Measurements from ENCODE around the gene SSH3. TPM values are rescaled to one million over a fixed set of nuclear protein-coding genes. Genes with fewer than 3 reads are reported as not detected.
"Not testable (repeated sequence)": the region's sequence is repeated elsewhere in the genome, so short reads cannot be mapped to it uniquely, and the experiment has no call there.

SSH3 gene
- total RNA-seq, 2 experiments from 2014 or later = 9.2 to 18.5 TPM

DNA sequence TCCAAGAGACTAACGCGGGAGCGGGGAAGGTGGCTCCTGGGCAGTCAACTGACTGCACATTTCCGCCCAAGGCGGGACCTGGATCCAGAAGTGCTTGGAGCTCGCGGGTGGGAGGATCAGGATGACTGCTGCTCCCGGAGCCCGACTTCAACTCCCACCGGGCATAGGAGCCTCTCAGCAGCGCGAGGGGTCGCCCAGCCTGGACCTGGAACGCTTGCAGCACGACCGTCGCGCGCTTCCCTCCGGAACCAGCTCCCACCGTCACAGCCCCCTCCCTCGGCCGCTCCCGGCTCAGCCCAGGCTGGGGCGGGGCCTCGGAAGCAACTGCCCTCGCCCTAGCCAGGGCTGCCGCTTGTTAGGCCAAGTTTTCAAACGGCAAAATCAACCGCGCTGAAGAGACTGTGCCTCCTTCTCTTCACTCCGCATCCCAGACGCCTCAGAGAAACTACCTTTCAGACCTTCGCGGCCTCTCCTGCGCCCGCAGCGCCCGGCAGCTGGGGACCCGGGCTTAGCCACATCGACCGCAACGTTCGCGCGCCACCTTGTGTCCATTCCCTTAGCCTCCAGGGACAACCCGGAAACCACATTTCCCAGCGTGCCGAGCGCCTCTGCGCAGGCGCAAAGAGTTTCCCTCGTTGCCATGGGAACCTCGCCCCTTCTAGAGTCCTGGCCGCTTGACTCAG is 14.0 kb downstream of the SSH3 start:
- CTCF ChIA-PET (ENCODE audit: unreplicated experiment) = interaction anchor here (0.8 to 1.2 kb wide), 3 partner anchors 51 to 198 kb away, joined by 4 to 8 read pairs (median 5); partner anchors contain the start of genes GRK2 and KDM2A
- H3K9me2 ChIP-seq (ENCODE audit: insufficient read depth, low read length) = no peaks in the 10 kb centered on the region
- TSS peak; percentile 85 for BruUV-seq (replicated peaks)
- no peaks in the 10 kb centered on the region for H3K9me3 ChIP-seq (ENCODE audit: low read length)
- peak overlapping the region; percentile 78 for H3K4me3 ChIP-seq (ENCODE audit: low read depth, low read length, poor library complexity, severe bottlenecking)
- TF ChIP-seq EZH2phosphoT487 (IDR thresholded peaks at IDR 0.05; ENCODE audit: borderline replicate concordance, low read depth, low read length) = no peak
- TF ChIP-seq, protein P1, sequence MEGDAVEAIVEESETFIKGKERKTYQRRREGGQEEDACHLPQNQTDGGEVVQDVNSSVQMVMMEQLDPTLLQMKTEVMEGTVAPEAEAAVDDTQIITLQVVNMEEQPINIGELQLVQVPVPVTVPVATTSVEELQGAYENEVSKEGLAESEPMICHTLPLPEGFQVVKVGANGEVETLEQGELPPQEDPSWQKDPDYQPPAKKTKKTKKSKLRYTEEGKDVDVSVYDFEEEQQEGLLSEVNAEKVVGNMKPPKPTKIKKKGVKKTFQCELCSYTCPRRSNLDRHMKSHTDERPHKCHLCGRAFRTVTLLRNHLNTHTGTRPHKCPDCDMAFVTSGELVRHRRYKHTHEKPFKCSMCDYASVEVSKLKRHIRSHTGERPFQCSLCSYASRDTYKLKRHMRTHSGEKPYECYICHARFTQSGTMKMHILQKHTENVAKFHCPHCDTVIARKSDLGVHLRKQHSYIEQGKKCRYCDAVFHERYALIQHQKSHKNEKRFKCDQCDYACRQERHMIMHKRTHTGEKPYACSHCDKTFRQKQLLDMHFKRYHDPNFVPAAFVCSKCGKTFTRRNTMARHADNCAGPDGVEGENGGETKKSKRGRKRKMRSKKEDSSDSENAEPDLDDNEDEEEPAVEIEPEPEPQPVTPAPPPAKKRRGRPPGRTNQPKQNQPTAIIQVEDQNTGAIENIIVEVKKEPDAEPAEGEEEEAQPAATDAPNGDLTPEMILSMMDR (conservative IDR thresholded peaks at IDR 0.05; ENCODE audit: low read length) = peak; percentile 89
- H3K4me2 ChIP-seq (ENCODE audit: low read length) = peak overlapping the region; percentile 95
- DNase-seq (ENCODE audit: low spot score) = peak; percentile 99
- H3K79me2 ChIP-seq (ENCODE audit: insufficient read depth, low read depth, low read length) = no peaks in the 10 kb centered on the region
- no peaks in the 10 kb centered on the region for H4K20me1 ChIP-seq (ENCODE audit: insufficient read depth, low read length)
- H3K4me1 ChIP-seq (ENCODE audit: insufficient read depth, low read length, poor library complexity, severe bottlenecking) = peaks cover 13% of the 10 kb centered on the region
- POLR2A ChIA-PET = interaction anchor here (0.7 to 1.4 kb wide), 3 partner anchors 32 to 50 kb away, joined by 3 to 5 read pairs (median 4); no protein-coding TSS in a partner anchor
- H2AFZ ChIP-seq (ENCODE audit: low read length) = peak overlapping the region; percentile 85
- intact Hi-C loops (cut with micrococcal nuclease; ENCODE audit: unreplicated experiment) = loop anchor here (1.0 kb wide), 5 partner anchors 29 to 236 kb away; partner anchors contain the start of gene GRK2
- peak overlapping the region; percentile 93 for H3K27ac ChIP-seq (ENCODE audit: low read depth, low read length, poor library complexity, severe bottlenecking)
- no peaks in the 10 kb centered on the region for H3K36me3 ChIP-seq (ENCODE audit: insufficient read depth, low read length)

DNA sequence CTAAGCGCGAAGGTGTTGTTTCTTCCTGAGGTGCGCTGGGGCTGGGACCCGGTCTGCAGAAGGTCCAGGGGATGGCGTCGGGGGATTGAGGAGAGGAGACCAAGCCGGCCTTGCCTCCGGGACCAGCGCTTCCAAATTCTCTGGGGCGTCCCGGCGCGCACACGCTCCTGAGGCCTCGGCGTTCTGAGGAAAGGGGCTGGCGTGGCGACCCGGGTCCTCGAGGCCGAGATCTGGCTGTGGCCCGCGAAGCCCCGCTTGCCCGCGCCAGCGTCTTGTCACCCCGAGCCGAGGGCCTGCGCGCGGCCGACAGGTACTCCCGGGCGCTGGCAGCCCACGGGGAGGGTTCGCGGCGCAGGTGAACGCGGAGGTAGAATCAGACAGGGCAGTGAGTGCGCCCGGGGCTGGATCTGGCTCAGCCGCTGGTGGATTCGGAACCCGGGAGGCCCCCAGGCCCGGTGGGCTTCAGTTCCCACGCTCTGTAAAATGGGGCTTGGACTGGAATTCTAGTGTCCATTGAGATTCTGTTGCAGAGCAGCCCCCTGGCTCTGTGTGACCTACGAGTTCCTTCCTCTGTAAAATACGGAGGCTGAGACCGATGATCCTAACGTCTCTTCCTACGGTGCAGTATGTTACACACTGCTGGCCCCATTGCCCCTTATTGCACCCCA is 14.7 kb downstream of the SSH3 start:
- POLR2A ChIA-PET = interaction anchor here (0.7 to 1.4 kb wide), 2 partner anchors 31 to 37 kb away, joined by 3 to 5 read pairs; no protein-coding TSS in a partner anchor
- intact Hi-C loops (cut with micrococcal nuclease; ENCODE audit: unreplicated experiment) = loop anchor here (1.0 kb wide), 5 partner anchors 30 to 237 kb away; partner anchors contain the start of gene GRK2
- H3K36me3 ChIP-seq (ENCODE audit: insufficient read depth, low read length) = no peaks in the 10 kb centered on the region
- H3K27ac ChIP-seq (ENCODE audit: low read depth, low read length, poor library complexity, severe bottlenecking) = no peak overlapping the region
- DNase-seq (ENCODE audit: low spot score) = no peak
- BruUV-seq (replicated peaks) = no TSS peak
- peaks cover 13% of the 10 kb centered on the region for H3K4me1 ChIP-seq (ENCODE audit: insufficient read depth, low read length, poor library complexity, severe bottlenecking)
- TF ChIP-seq EZH2phosphoT487 (IDR thresholded peaks at IDR 0.05; ENCODE audit: borderline replicate concordance, low read depth, low read length) = no peak
- TF ChIP-seq, protein P1 (conservative IDR thresholded peaks at IDR 0.05; ENCODE audit: low read length) = no peak; the same call in 1 of the 2 replicates
- no peaks in the 10 kb centered on the region for H3K9me2 ChIP-seq (ENCODE audit: insufficient read depth, low read length)
- no peaks in the 10 kb centered on the region for H4K20me1 ChIP-seq (ENCODE audit: insufficient read depth, low read length)
- CTCF ChIA-PET (ENCODE audit: unreplicated experiment) = no interaction called here
- H2AFZ ChIP-seq (ENCODE audit: low read length) = peak overlapping the region; percentile 78
- H3K4me2 ChIP-seq (ENCODE audit: low read length) = peak overlapping the region; percentile 95
- H3K9me3 ChIP-seq (ENCODE audit: low read length) = no peaks in the 10 kb centered on the region
- H3K4me3 ChIP-seq (ENCODE audit: low read depth, low read length, poor library complexity, severe bottlenecking) = peak overlapping the region; percentile 78
- no peaks in the 10 kb centered on the region for H3K79me2 ChIP-seq (ENCODE audit: insufficient read depth, low read depth, low read length)

DNA sequence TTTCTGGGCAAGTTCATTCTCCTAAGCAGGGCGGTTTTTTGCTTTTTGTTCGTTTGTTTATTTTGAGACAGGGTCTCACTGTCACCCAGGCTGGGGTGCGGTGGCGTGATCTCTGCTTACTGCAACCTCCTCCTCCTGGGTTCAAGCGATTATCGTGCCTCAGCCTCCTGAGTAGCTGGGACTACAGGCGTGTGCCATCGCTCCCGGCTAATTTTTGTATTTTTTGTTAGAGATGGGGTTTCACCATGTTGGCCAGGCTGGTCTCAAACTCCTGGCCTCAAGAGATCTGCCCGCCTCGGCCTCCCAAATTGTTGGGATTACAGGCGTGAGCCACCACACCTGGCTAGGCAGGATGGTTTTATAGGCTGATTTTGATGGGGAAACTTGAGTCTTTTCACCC is 15.5 kb downstream of the SSH3 start:
- H3K4me3 ChIP-seq (ENCODE audit: low read depth, low read length, poor library complexity, severe bottlenecking); H3K79me2 ChIP-seq (ENCODE audit: insufficient read depth, low read depth, low read length); H3K9me2 ChIP-seq (ENCODE audit: insufficient read depth, low read length); intact Hi-C loops (cut with micrococcal nuclease; ENCODE audit: unreplicated experiment); CTCF ChIA-PET (ENCODE audit: unreplicated experiment); H4K20me1 ChIP-seq (ENCODE audit: insufficient read depth, low read length); H3K27ac ChIP-seq (ENCODE audit: low read depth, low read length, poor library complexity, severe bottlenecking); H2AFZ ChIP-seq (ENCODE audit: low read length); H3K9me3 ChIP-seq (ENCODE audit: low read length); BruUV-seq (replicated peaks); H3K36me3 ChIP-seq (ENCODE audit: insufficient read depth, low read length); DNase-seq (ENCODE audit: low spot score): not testable (repeated sequence)
- POLR2A ChIA-PET = interaction anchor here (0.6 to 0.7 kb wide), 2 partner anchors 11 to 229 kb away, joined by 3 read pairs; no protein-coding TSS in a partner anchor
- Histone ChIP-seq H3K4me1 (ENCODE audit: insufficient read depth, low read length, poor library complexity, severe bottlenecking) (peaks cover 13% of the 10 kb centered on the region), H3K4me2 (ENCODE audit: low read length) (peak overlapping the region; percentile 95; the same call in 1 of the 2 replicates)

Measured in OCI-LY7 (cell line).